Cardiac fibroblast (primary cell): Measurements from ENCODE around the gene NDUFS1.
"Not testable (repeated sequence)": the region's sequence is repeated elsewhere in the genome, so short reads cannot be mapped to it uniquely, and the experiment has no call there.

Source experiments
- DNase-seq, 2 donors: peaks; one replicate each; pipeline versions ENCODE4 v3.0.0 to v3.0.0-alpha.2; 2010; ENCODE audit warnings: low read depth in 2 of 2
- H3K4me3 ChIP-seq, 2 donors: replicated peaks in 1 of 2; 1 replicate in 1 of 2; 2 replicates in 1 of 2; pipeline ENCODE4 v1.5.1; 2011; ENCODE audit warnings: low read depth in 2 of 2, low read length in 2 of 2, mild to moderate bottlenecking in 2 of 2, moderate library complexity in 1 of 2
- TF ChIP-seq, protein P1 (sequence below): IDR thresholded peaks from one replicate; pipeline ENCODE4 v1.5.1; 2011; ENCODE audit warnings: low read depth, mild to moderate bottlenecking, low read length, inconsistent platforms

NDUFS1 gene

DNA sequence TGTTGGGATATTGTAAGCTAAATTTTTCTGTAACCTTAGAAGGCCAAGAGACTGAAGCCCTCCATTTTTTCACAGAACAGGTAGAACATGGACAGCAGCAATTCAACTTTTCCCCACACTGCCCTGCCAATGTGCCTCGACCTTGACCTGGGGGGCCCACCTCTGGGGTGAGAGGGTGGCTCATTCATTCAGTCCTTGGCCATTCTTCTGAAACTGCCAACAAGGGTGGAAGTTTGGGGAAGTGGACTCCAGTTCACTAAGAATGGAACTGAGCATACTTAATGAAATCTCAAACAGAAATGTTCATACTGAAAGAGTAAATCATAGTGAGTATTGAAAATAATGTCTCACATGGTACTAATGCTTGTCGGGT is 1.5 kb upstream of the NDUFS1 start:
- TF ChIP-seq, protein P1, sequence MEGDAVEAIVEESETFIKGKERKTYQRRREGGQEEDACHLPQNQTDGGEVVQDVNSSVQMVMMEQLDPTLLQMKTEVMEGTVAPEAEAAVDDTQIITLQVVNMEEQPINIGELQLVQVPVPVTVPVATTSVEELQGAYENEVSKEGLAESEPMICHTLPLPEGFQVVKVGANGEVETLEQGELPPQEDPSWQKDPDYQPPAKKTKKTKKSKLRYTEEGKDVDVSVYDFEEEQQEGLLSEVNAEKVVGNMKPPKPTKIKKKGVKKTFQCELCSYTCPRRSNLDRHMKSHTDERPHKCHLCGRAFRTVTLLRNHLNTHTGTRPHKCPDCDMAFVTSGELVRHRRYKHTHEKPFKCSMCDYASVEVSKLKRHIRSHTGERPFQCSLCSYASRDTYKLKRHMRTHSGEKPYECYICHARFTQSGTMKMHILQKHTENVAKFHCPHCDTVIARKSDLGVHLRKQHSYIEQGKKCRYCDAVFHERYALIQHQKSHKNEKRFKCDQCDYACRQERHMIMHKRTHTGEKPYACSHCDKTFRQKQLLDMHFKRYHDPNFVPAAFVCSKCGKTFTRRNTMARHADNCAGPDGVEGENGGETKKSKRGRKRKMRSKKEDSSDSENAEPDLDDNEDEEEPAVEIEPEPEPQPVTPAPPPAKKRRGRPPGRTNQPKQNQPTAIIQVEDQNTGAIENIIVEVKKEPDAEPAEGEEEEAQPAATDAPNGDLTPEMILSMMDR: no peak
- peak overlapping the region; percentile 74 to 93 for H3K4me3 ChIP-seq
- no peak for DNase-seq

DNA sequence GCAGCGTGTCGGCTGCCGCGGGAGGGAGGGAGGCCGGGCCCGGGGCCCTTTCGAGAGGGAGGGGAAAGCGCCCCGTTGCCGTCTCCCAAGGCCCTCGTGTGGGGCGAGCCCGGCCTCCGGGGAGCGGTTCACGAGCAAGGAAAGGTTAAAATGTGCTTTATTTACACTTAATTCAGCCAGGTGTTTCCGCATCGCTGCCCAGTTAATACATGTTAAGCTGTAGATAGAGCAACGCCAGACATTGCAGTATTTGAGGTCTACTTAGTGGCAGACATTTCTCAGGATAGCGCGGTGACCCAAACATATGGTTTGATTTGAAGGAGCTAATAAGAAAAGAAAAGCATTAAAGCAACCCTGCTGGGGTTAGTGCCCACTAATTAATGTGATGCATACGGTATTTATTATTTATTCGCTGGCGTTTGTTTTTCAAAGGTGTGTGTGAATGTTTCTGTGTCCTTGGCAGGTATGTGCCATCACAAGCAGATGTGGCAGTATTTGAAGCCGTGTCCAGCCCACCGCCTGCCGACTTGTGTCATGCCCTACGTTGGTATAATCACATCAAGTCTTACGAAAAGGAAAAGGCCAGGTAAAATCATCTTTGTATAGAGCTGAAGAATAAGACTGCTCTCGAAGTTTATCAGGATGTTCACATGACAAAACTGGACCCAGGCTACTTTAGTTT is 1.0 kb upstream of the NDUFS1 start:
- H3K4me3 ChIP-seq: peak overlapping the region; percentile 74 to 93
- DNase-seq: peak in 1 of 2 donors; percentile 48
- TF ChIP-seq, protein P1: no peak

DNA sequence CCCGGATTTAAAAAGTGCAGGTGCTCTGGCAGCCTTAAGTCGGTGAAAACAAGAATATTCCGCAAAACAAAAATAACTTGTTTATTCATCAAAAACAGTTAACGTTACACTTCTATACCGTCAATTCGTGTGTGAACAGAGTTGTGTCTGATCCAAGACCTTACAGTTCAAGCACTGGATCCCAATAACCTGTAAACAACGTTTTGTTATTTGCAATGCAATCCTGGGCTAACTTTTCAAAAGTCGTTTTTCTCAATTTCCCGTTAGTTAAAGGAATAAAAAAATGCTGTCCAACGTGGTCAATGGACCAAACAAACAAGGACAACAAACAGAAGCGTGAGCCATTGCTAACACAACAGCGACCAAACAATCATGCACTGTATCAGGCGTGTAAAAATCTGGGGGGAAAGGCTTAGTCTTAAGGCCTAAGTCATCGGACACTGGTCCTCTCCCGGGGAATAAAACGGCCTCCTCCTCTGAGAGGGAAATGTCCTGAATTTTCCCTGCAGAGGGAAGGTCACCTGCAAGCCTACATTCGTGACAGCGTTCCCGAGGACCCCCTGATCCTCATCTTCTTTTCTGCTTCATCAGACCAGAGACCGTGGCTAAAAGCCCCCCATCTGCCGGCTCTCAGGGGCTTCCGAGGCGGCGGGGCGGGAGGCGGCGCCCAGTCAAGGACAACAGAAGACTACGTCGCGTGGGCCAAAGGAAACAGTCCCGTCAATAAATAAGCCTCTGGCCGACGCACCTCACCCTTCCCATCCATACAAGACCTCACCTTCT is 490 bp downstream of the NDUFS1 start:
- TF ChIP-seq, protein P1: no peak
- peak; percentile 31 to 43 for DNase-seq
- peak overlapping the region; percentile 74 to 93 for H3K4me3 ChIP-seq

DNA sequence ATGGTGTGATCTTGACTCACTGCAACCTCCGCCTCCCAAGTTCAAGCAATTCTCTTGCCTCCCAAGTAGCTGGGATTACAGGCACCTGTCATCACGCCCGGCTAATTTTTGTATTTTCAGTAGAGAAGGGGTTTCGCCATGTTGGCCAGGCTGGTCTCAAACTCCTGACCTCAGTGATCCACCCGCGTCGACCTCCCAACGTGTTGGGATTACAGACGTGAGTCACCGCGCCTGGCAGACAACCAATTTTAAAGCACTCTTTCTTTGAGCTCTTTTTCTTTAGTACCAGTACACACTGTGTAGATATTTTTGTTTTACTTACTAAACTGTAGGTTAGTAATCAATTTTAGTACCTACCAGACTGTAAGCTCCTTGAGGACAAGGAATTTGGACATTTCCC is 2.2 kb downstream of the NDUFS1 start:
- peak; percentile 2 to 30 for DNase-seq
- not testable (repeated sequence) for H3K4me3 ChIP-seq

DNA sequence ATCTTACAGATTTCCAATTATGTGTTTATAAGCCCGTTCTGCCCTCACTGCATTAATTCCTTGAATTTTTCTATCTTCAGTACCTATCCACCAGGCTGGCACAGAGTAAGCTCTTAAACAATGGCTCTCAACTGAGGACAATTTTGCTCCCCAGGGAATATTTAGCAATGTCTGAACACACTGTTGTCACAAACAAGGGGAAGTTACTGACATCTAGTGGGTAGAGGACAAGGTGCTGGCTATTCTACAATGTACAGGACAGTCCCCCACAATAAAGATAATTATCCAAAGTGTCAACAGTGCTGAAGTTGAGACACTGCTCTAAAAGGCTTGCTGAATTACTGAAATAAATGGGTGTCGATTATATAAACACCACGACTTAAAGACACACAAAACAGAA is 5.0 kb downstream of the NDUFS1 start:
- TF ChIP-seq, protein P1: no peak
- DNase-seq: peak; percentile 21 to 51
- H3K4me3 ChIP-seq: no peak overlapping the region

DNA sequence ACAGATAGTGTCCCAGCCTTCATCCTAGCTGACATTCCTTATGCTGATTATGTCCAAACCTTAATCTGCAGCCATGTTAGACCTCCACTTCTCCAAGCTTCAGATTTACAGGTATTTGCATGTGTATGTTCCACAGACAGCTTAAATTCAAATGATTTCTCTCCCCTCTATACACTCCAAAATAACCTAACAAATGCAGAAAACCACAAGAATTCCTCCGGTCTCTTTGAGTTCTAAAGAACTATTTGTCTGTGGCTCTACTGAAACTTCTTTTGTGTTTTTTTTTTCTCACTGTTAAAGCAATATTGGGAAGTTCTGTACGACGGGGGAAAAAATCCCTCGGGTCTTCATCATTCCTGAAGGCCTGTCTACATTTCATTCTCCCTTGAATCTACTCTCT is 8.6 kb downstream of the NDUFS1 start:
- DNase-seq: no peak
- TF ChIP-seq, protein P1: no peak
- H3K4me3 ChIP-seq: no peak overlapping the region

DNA sequence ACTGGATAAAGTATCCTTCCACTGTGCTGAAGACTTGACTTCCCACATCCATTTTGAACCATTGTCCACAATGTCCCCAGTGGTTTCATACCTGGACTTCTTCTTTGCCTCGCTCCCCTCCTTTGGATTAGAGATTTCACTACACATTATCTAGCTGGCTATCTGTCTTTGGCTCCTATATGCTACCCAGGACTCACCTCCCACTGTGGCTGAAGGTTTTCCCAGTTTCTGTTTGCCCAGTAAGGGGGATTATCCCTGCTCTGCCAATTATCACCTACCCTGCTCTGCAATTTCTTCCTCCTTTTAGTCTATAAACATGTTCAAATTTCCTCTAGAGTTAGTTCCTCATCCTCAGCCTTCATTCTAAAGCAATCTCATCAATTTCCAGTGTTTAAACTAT is 9.1 kb downstream of the NDUFS1 start:
- H3K4me3 ChIP-seq: no peak overlapping the region
- TF ChIP-seq, protein P1: no peak
- DNase-seq: no peak
